Stimulated activated CD8-positive, alpha-beta memory T cell treated with anti-CD3 and anti-CD28 coated beads, Interleukin-2, amount 100 ng/mL, for 1 hour (primary cell): ENCODE results near the gene DMD.
"Not testable (repeated sequence)": the region's sequence is repeated elsewhere in the genome, so short reads cannot be mapped to it uniquely, and the experiment has no call there.

Experiments
- DNase-seq, 2 donors: peaks; one replicate each; pipeline ENCODE4 v3.0.0-alpha.2; 2020; ENCODE audit warnings: low read depth in 2 of 2

The DMD gene

GRCh38 chrX:32269866-32270265 is 941.5 kb downstream of the DMD start:
- DNase-seq = no peak

GRCh38 chrX:32268207-32268606 is 943.1 kb downstream of the DMD start:
- DNase-seq = no peak

- no peak for DNase-seq
These were observed 943.6 kb downstream of the DMD start for GRCh38 chrX:32267796-32268195.

GRCh38 chrX:32246675-32247074 is 964.7 kb downstream of the DMD start:
- DNase-seq = not testable (repeated sequence)

- DNase-seq = no peak
These were observed 1015.7 kb downstream of the DMD start for GRCh38 chrX:32195611-32196010.

GRCh38 chrX:32191316-32191715 is 1020.0 kb downstream of the DMD start:
- no peak for DNase-seq

GRCh38 chrX:32185160-32185559 is 1026.2 kb downstream of the DMD start:
- DNase-seq = no peak

- DNase-seq = no peak
These were observed 1028.3 kb downstream of the DMD start for GRCh38 chrX:32183066-32183465.

- DNase-seq = no peak
These were observed 1034.8 kb downstream of the DMD start for GRCh38 chrX:32176510-32176909.

- no peak for DNase-seq
These were observed 1040.9 kb downstream of the DMD start for GRCh38 chrX:32170481-32170880.

- DNase-seq = no peak
These were observed 1056.2 kb downstream of the DMD start for GRCh38 chrX:32155044-32155638.

GRCh38 chrX:32153585-32153984 is 1057.8 kb downstream of the DMD start:
- no peak for DNase-seq

GRCh38 chrX:32150141-32150540 is 1061.2 kb downstream of the DMD start:
- no peak for DNase-seq

GRCh38 chrX:32141841-32142240 is 1069.5 kb downstream of the DMD start:
- DNase-seq = no peak

GRCh38 chrX:32139476-32139875 is 1071.9 kb downstream of the DMD start:
- no peak for DNase-seq

GRCh38 chrX:32137525-32137924 is 1073.8 kb downstream of the DMD start:
- DNase-seq = no peak

- no peak for DNase-seq
These were observed 1084.4 kb downstream of the DMD start for GRCh38 chrX:32126997-32127396.

- no peak for DNase-seq
These were observed 1092.5 kb downstream of the DMD start for GRCh38 chrX:32118832-32119231.

GRCh38 chrX:32116047-32116446 is 1095.3 kb downstream of the DMD start:
- DNase-seq = no peak

GRCh38 chrX:32087663-32088062 is 1123.7 kb downstream of the DMD start:
- DNase-seq = no peak

GRCh38 chrX:32084757-32085156 is 1126.6 kb downstream of the DMD start:
- no peak for DNase-seq

- DNase-seq = no peak
These were observed 1163.1 kb downstream of the DMD start for GRCh38 chrX:32048285-32048684.

GRCh38 chrX:32045149-32045548 is 1166.2 kb downstream of the DMD start:
- DNase-seq = no peak

- no peak for DNase-seq
These were observed 1170.2 kb downstream of the DMD start for GRCh38 chrX:32041181-32041580.
